Smooth muscle cell (in vitro differentiated cells): ENCODE results near the gene WSB2. TPM values are rescaled to one million over a fixed set of nuclear protein-coding genes. Genes with fewer than 3 reads are reported as not detected.

Experiments used
- DNase-seq: peaks from one replicate; lab custom pipeline; 2025; ENCODE audit not compliant: unreplicated experiment; lab: John Stamatoyannopoulos, UW
- H2AFZ ChIP-seq: fragments of 200-600 bp; sonication (generic); 2 replicates; pipeline ENCODE4 v1.6.0; 2016; ENCODE audit warnings: antibody characterized with exemption, low read depth, mild to moderate bottlenecking
- H3F3A ChIP-seq: fragments of 200-600 bp; sonication (generic); 2 replicates; pipeline ENCODE4 v1.6.0; 2017; ENCODE audit warnings: antibody characterized with exemption, low read depth
- H3K27ac ChIP-seq: fragments of 200-600 bp; sonication (generic); 2 replicates; pipeline ENCODE4 v1.5.1; 2016; ENCODE audit warnings: low read depth, mild to moderate bottlenecking
- H3K27me3 ChIP-seq: fragments of 200-600 bp; sonication (generic); 2 replicates; pipeline ENCODE4 v1.6.1; 2016; ENCODE audit warnings: low read depth, mild to moderate bottlenecking
- H3K36me3 ChIP-seq: fragments of 200-600 bp; sonication (generic); 2 replicates; pipeline ENCODE4 v1.5.1; 2016; ENCODE audit warnings: low read depth
- H3K4me1 ChIP-seq: fragments of 200-600 bp; sonication (generic); 2 replicates; pipeline ENCODE4 v1.5.1; 2016; ENCODE audit warnings: low read depth
- H3K4me2 ChIP-seq: fragments of 200-600 bp; sonication (generic); 2 replicates; pipeline ENCODE4 v1.6.0; 2016; ENCODE audit warnings: mild to moderate bottlenecking
- H3K4me3 ChIP-seq: fragments of 200-600 bp; sonication (generic); 2 replicates; pipeline ENCODE4 v1.5.1; 2016; ENCODE audit warnings: mild to moderate bottlenecking
- H3K79me2 ChIP-seq: fragments of 200-600 bp; sonication (generic); 2 replicates; pipeline ENCODE4 v1.6.0; 2016; ENCODE audit warnings: low read depth, mild to moderate bottlenecking
- H3K9ac ChIP-seq: fragments of 200-600 bp; sonication (generic); 2 replicates; pipeline ENCODE4 v1.6.0; 2016; ENCODE audit warnings: low read depth
- H3K9me3 ChIP-seq: fragments of 200-600 bp; sonication (generic); replicated peaks from 2 replicates; pipeline ENCODE4 v1.5.1; 2016; ENCODE audit warnings: low read depth
- H4K20me1 ChIP-seq: fragments of 200-600 bp; sonication (generic); 2 replicates; pipeline ENCODE4 v1.6.0; 2016; ENCODE audit warnings: low read depth
- WGBS: methylation state at CpG from one replicate; pipeline ENCODE4 v1.1.7; 2016; ENCODE audit warnings: low lambda C conversion rate; 5-methylcytosine and 5-hydroxymethylcytosine counted together
- polyA plus RNA-seq: library from polyadenylated mRNA; unstranded; fragments of >200 nt; fragmentation: Nextera tagmentation; extraction: Ambion mirVana; gene quantifications from 2 replicates; pipeline ENCODE4 v1.2.1, GENCODE V29; 2016
- total RNA-seq: library from RNA; depleted of rRNA; stranded (reverse); fragments of >200 nt; gene quantifications from 2 replicates; pipeline ENCODE4 v1.2.3, GENCODE V29; 2014
- TF ChIP-seq, protein P1 (sequence below): fragments of 200-600 bp; sonication (generic); IDR thresholded peaks from 2 replicates; pipeline ENCODE4 v1.5.1; 2017; ENCODE audit warnings: borderline replicate concordance, mild to moderate bottlenecking, antibody characterized with exemption; ENCODE audit not compliant: insufficient read depth, poor library complexity, severe bottlenecking

The WSB2 gene
- total and polyA plus RNA-seq, 2 experiments from 2014 or later = 48.1 to 78.2 TPM

- Histone ChIP-seq H3K4me1 (peaks cover 3% of the 10 kb centered on the region), H3K9me3 (no peaks in the 10 kb centered on the region), H3K9ac (no peak overlapping the region), H3K27ac (no peak overlapping the region), H3F3A (no peaks in the 10 kb centered on the region), H3K36me3 (no peaks in the 10 kb centered on the region), H3K27me3 (no peaks in the 10 kb centered on the region), H2AFZ (no peak overlapping the region), H3K4me3 (peak overlapping the region; percentile 86), H3K4me2 (peak overlapping the region; percentile 99), H4K20me1 (no peaks in the 10 kb centered on the region), H3K79me2 (no peaks in the 10 kb centered on the region)
- no peak for DNase-seq
- 21% methylated on average over 5 of the region's 5 CpGs for WGBS
- TF ChIP-seq, protein P1, sequence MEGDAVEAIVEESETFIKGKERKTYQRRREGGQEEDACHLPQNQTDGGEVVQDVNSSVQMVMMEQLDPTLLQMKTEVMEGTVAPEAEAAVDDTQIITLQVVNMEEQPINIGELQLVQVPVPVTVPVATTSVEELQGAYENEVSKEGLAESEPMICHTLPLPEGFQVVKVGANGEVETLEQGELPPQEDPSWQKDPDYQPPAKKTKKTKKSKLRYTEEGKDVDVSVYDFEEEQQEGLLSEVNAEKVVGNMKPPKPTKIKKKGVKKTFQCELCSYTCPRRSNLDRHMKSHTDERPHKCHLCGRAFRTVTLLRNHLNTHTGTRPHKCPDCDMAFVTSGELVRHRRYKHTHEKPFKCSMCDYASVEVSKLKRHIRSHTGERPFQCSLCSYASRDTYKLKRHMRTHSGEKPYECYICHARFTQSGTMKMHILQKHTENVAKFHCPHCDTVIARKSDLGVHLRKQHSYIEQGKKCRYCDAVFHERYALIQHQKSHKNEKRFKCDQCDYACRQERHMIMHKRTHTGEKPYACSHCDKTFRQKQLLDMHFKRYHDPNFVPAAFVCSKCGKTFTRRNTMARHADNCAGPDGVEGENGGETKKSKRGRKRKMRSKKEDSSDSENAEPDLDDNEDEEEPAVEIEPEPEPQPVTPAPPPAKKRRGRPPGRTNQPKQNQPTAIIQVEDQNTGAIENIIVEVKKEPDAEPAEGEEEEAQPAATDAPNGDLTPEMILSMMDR = no peak
Observed at GRCh38 chr12:118102609-118103008, 41.6 kb upstream of the WSB2 start.

- Histone ChIP-seq H3K27me3 (no peaks in the 10 kb centered on the region), H3F3A (no peaks in the 10 kb centered on the region), H3K4me2 (no peak overlapping the region), H3K4me1 (peaks cover 3% of the 10 kb centered on the region), H2AFZ (no peak overlapping the region), H3K79me2 (no peaks in the 10 kb centered on the region), H3K36me3 (no peaks in the 10 kb centered on the region), H3K9me3 (no peaks in the 10 kb centered on the region), H3K27ac (no peak overlapping the region), H3K9ac (no peak overlapping the region), H3K4me3 (no peak overlapping the region), H4K20me1 (no peaks in the 10 kb centered on the region)
- no peak for DNase-seq
- WGBS = 46% methylated on average over 6 of the region's 6 CpGs
- TF ChIP-seq, protein P1 = no peak
Observed at GRCh38 chr12:118102070-118102469, 41.1 kb upstream of the WSB2 start.

- no peaks in the 10 kb centered on the region for H3F3A ChIP-seq
- H3K9me3 ChIP-seq = no peaks in the 10 kb centered on the region
- H3K79me2 ChIP-seq = no peaks in the 10 kb centered on the region
- DNase-seq = no peak
- H3K27me3 ChIP-seq = no peaks in the 10 kb centered on the region
- no peaks in the 10 kb centered on the region for H4K20me1 ChIP-seq
- TF ChIP-seq, protein P1 = no peak
- H3K4me1 ChIP-seq = peaks cover 3% of the 10 kb centered on the region
- WGBS = 91% methylated on average over 3 of the region's 3 CpGs
- no peaks in the 10 kb centered on the region for H3K36me3 ChIP-seq
- H3K27ac ChIP-seq = no peak overlapping the region
- no peak overlapping the region for H3K4me2 ChIP-seq
- H3K9ac ChIP-seq = no peak overlapping the region
- H3K4me3 ChIP-seq = no peak overlapping the region
- H2AFZ ChIP-seq = no peak overlapping the region
Observed at GRCh38 chr12:118101051-118101450, 40.1 kb upstream of the WSB2 start.

GRCh38 chr12:118098911-118099671 lies 38.1 kb upstream of the WSB2 start:
- Histone ChIP-seq H3K27me3 (no peaks in the 10 kb centered on the region), H3K9me3 (no peaks in the 10 kb centered on the region), H3K4me2 (no peak overlapping the region), H3K4me1 (peaks cover 3% of the 10 kb centered on the region), H3K79me2 (no peaks in the 10 kb centered on the region), H3K9ac (no peak overlapping the region), H3F3A (no peaks in the 10 kb centered on the region), H3K4me3 (no peak overlapping the region), H3K36me3 (no peaks in the 10 kb centered on the region), H3K27ac (no peak overlapping the region), H4K20me1 (no peaks in the 10 kb centered on the region), H2AFZ (no peak overlapping the region)
- no peak for DNase-seq
- WGBS = 83% methylated on average over 10 of the region's 12 CpGs
- TF ChIP-seq, protein P1 = no peak
